ENCODE data around the gene ZNF469. TPM values are rescaled to one million over a fixed set of nuclear protein-coding genes. Genes with fewer than 3 reads are reported as not detected.

The ZNF469 gene
- total RNA-seq, 1 donor from 2014 or later = 4.2 TPM

DNA sequence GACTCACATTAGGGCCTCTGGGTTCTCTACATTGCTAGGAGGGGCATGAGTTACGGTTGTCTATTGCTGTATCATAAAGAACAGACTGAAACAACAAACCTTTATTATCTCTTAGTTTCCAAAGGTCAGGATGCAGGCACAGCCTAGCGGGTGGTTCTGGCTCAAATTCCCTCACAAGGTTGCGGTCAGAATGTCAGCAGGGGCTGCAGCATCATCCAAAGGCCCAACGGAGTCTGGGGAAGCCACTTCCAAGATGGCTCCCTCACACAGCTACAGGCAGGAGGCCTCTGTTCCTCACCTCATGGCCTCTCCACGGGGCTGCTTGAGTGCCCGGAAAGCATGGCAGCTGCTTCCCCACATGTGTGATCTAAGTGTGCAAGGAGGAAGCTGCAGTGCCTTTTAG, 40.7 kb downstream of the ZNF469 start:
- ChIA-PET CTCF (no interaction called here), POLR2A (no interaction called here)
- intact Hi-C loops (cut with micrococcal nuclease) = no loop called here

GRCh38 chr16:88424587-88425235, 42.0 kb downstream of the ZNF469 start:
- no peaks in the 10 kb centered on the region for H3K27me3 Mint-ChIP-seq
- intact Hi-C loops (cut with micrococcal nuclease) = no loop called here
- DNase-seq = no peak
- TF ChIP-seq, protein P1, sequence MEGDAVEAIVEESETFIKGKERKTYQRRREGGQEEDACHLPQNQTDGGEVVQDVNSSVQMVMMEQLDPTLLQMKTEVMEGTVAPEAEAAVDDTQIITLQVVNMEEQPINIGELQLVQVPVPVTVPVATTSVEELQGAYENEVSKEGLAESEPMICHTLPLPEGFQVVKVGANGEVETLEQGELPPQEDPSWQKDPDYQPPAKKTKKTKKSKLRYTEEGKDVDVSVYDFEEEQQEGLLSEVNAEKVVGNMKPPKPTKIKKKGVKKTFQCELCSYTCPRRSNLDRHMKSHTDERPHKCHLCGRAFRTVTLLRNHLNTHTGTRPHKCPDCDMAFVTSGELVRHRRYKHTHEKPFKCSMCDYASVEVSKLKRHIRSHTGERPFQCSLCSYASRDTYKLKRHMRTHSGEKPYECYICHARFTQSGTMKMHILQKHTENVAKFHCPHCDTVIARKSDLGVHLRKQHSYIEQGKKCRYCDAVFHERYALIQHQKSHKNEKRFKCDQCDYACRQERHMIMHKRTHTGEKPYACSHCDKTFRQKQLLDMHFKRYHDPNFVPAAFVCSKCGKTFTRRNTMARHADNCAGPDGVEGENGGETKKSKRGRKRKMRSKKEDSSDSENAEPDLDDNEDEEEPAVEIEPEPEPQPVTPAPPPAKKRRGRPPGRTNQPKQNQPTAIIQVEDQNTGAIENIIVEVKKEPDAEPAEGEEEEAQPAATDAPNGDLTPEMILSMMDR (IDR thresholded peaks at IDR 0.05) = no peak
- no peak for ATAC-seq (ENCODE audit: low read depth)
- H3K4me1 Mint-ChIP-seq = peaks cover 3% of the 10 kb centered on the region
- ChIA-PET POLR2A (interaction anchor here (0.6 to 0.7 kb wide), 2 partner anchors 28 to 415 kb away, joined by 6 to 9 read pairs; partner anchors contain the start of gene ZFPM1), CTCF (no interaction called here)
- peak overlapping the region; percentile 12 for H3K27ac Mint-ChIP-seq
- H3K4me3 Mint-ChIP-seq = no peak overlapping the region
- H3K9me3 Mint-ChIP-seq = no peaks in the 10 kb centered on the region
- H3K36me3 Mint-ChIP-seq (ENCODE audit: low read depth) = no peaks in the 10 kb centered on the region

More for the DNA sequence above, 40.7 kb downstream of the ZNF469 start:
- TF ChIP-seq, protein P1 (IDR thresholded peaks at IDR 0.05) = no peak
- no peak for DNase-seq
- no peaks in the 10 kb centered on the region for H3K9me3 Mint-ChIP-seq
- no peaks in the 10 kb centered on the region for H3K27me3 Mint-ChIP-seq
- peaks cover 2% of the 10 kb centered on the region for H3K4me1 Mint-ChIP-seq
- no peak overlapping the region for H3K27ac Mint-ChIP-seq
- H3K4me3 Mint-ChIP-seq = no peak overlapping the region
- no peaks in the 10 kb centered on the region for H3K36me3 Mint-ChIP-seq (ENCODE audit: low read depth)
- ATAC-seq (ENCODE audit: low read depth) = no peak

DNA sequence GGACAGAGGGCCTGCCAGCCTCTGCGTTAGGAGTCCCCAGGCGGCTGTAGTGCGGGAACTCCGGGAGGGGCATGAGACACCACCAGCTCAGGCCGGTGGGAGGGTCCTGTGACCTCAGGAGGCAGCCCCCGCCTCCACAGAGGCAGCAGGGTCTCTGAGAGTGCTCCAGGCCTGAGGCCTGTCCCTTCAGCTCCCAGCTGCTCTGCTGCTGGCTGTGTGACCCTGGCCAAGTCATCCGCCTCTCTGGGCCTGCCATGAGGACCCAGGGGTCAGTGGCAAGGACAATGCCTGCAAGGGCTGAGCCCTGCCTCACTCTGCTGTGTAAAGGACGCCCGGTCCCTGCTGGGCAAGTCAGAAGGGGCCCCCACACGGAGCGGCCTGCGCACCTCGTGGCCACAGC, 43.3 kb downstream of the ZNF469 start:
- Mint-ChIP-seq H3K4me1 (peaks cover 5% of the 10 kb centered on the region), H3K36me3 (ENCODE audit: low read depth) (no peaks in the 10 kb centered on the region), H3K27me3 (no peaks in the 10 kb centered on the region), H3K4me3 (no peak overlapping the region), H3K9me3 (no peaks in the 10 kb centered on the region), H3K27ac (no peak overlapping the region)
- TF ChIP-seq, protein P1 (IDR thresholded peaks at IDR 0.05) = no peak
- ATAC-seq (ENCODE audit: low read depth) = no peak
- ChIA-PET CTCF (interaction anchor here (0.7 kb wide), 1 partner anchor 13 kb away, joined by 4 read pairs; no protein-coding TSS in a partner anchor), POLR2A (no interaction called here)
- no peak for DNase-seq
- intact Hi-C loops (cut with micrococcal nuclease) = no loop called here

DNA sequence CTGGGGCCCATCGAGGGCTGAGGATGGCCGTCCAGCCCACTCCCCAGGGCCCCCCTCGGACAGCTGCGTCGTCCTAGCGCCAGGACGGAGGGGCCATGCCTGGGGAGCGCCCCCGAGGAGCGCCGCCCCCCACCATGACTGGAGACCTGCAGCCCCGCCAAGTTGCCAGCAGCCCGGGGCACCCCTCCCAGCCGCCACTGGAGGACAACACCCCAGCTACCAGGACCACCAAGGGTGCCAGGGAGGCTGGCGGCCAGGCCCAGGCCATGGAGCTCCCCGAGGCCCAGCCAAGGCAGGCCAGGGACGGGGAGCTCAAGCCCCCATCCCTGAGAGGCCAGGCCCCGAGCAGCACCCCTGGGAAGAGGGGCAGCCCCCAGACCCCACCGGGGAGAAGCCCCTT, 44.6 kb downstream of the ZNF469 start:
- no peaks in the 10 kb centered on the region for H3K27me3 Mint-ChIP-seq
- TF ChIP-seq, protein P1 (IDR thresholded peaks at IDR 0.05) = no peak
- DNase-seq (no peak), ATAC-seq (ENCODE audit: low read depth) (no peak)
- intact Hi-C loops (cut with micrococcal nuclease) = no loop called here
- POLR2A ChIA-PET = no interaction called here
- peaks cover 11% of the 10 kb centered on the region for H3K4me1 Mint-ChIP-seq
- no peak overlapping the region for H3K27ac Mint-ChIP-seq
- CTCF ChIA-PET = no interaction called here
- no peak overlapping the region for H3K4me3 Mint-ChIP-seq
- no peaks in the 10 kb centered on the region for H3K36me3 Mint-ChIP-seq (ENCODE audit: low read depth)
- no peaks in the 10 kb centered on the region for H3K9me3 Mint-ChIP-seq

DNA sequence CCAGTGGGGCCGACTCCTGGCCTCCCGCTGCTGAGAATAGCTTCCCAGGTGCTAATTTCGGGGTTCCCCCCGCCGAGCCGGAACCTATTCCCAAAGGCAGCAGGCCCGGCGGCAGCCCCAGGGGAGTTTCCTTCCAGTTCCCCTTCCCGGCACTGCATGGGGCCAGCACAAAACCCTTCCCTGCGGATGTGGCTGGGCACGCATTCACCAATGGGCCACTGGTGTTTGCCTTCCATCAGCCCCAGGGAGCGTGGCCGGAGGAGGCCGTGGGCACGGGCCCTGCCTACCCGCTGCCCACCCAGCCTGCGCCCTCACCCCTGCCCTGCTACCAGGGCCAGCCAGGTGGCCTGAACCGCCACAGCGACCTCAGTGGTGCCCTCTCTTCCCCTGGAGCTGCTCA, 45.4 kb downstream of the ZNF469 start:
- TF ChIP-seq, protein P1 (IDR thresholded peaks at IDR 0.05) = no peak
- H3K9me3 Mint-ChIP-seq = no peaks in the 10 kb centered on the region
- H3K4me1 Mint-ChIP-seq = peaks cover 11% of the 10 kb centered on the region
- DNase-seq (no peak), ATAC-seq (ENCODE audit: low read depth) (no peak)
- CTCF ChIA-PET = no interaction called here
- H3K4me3 Mint-ChIP-seq = no peak overlapping the region
- no peaks in the 10 kb centered on the region for H3K27me3 Mint-ChIP-seq
- intact Hi-C loops (cut with micrococcal nuclease) = no loop called here
- POLR2A ChIA-PET = no interaction called here
- H3K27ac Mint-ChIP-seq = no peak overlapping the region
- no peaks in the 10 kb centered on the region for H3K36me3 Mint-ChIP-seq (ENCODE audit: low read depth)

All from activated B cell treated with CpG ODN at 0.5 μM for 24 hours (primary cell).